NCI-H1436 treated with DMSO at 0.1 percent for 48 hours (cell line): ENCODE results near the gene KSR2.

Experiments used
- DNase-seq: peaks from one replicate; lab custom pipeline; 2025; lab: John Stamatoyannopoulos, UW

Gene KSR2

GRCh38 chr12:117526757-117527478 is 441.9 kb downstream of the KSR2 start:
- no peak for DNase-seq

- DNase-seq, result no peak
These were observed 443.0 kb downstream of the KSR2 start for GRCh38 chr12:117525766-117526165.

GRCh38 chr12:117524806-117525205 is 444.0 kb downstream of the KSR2 start:
- no peak for DNase-seq

GRCh38 chr12:117523971-117524370 is 444.8 kb downstream of the KSR2 start:
- DNase-seq, result no peak

- no peak for DNase-seq
These were observed 446.2 kb downstream of the KSR2 start for GRCh38 chr12:117522559-117522958.

GRCh38 chr12:117521867-117522266 is 446.9 kb downstream of the KSR2 start:
- DNase-seq, result peak; percentile 3

- DNase-seq, result peak; percentile 3
These were observed 447.4 kb downstream of the KSR2 start for GRCh38 chr12:117521346-117521745.

GRCh38 chr12:117518594-117519270 is 450.1 kb downstream of the KSR2 start:
- DNase-seq, result no peak

- no peak for DNase-seq
These were observed 451.5 kb downstream of the KSR2 start for GRCh38 chr12:117517219-117517739.

GRCh38 chr12:117516034-117516433 is 452.8 kb downstream of the KSR2 start:
- DNase-seq, result no peak

GRCh38 chr12:117514016-117514415 is 454.8 kb downstream of the KSR2 start:
- no peak for DNase-seq

- DNase-seq, result no peak
These were observed 455.4 kb downstream of the KSR2 start for GRCh38 chr12:117513353-117513752.

- no peak for DNase-seq
These were observed 460.3 kb downstream of the KSR2 start for GRCh38 chr12:117508468-117508867.

GRCh38 chr12:117507548-117507947 is 461.2 kb downstream of the KSR2 start:
- DNase-seq, result no peak

GRCh38 chr12:117506333-117506732 is 462.5 kb downstream of the KSR2 start:
- no peak for DNase-seq

- DNase-seq, result no peak
These were observed 466.2 kb downstream of the KSR2 start for GRCh38 chr12:117502633-117503032.

GRCh38 chr12:117502233-117502632 is 466.6 kb downstream of the KSR2 start:
- DNase-seq, result no peak

- no peak for DNase-seq
These were observed 467.5 kb downstream of the KSR2 start for GRCh38 chr12:117501076-117501869.

GRCh38 chr12:117499759-117500485 is 468.9 kb downstream of the KSR2 start:
- no peak for DNase-seq

- DNase-seq, result no peak
These were observed 469.9 kb downstream of the KSR2 start for GRCh38 chr12:117498880-117499279.

GRCh38 chr12:117498256-117498655 is 470.5 kb downstream of the KSR2 start:
- no peak for DNase-seq

GRCh38 chr12:117497407-117497806 is 471.4 kb downstream of the KSR2 start:
- DNase-seq, result no peak
